A549 (cell line): ENCODE results near the gene STYXL2. TPM values are rescaled to one million over a fixed set of nuclear protein-coding genes. Genes with fewer than 3 reads are reported as not detected.

Experiments used
- ATAC-seq, 2 experiments: fragments of 200-7000 bp in 1 of 2; fragments of >200 bp in 1 of 2; cut with Nextera tagmentation in 1 of 2; cut with Tn5 transposase in 1 of 2; 3 replicates each; pipeline versions ENCODE4 v1.8.0 to v1.9.1; 2018 to 2020; ENCODE audit warnings: mild to moderate bottlenecking in 1 of 2, moderate library complexity in 1 of 2
- CTCF ChIA-PET: fragments of 300-600 bp; sonication (Branson Sonifier 250); formaldehyde crosslinking; extraction: SDS; loops from one replicate; lab custom pipeline; 2021; ENCODE audit warnings: antibody characterized with exemption, inconsistent platforms; lab: Yijun Ruan, JAX
- POLR2A ChIA-PET: fragments of 350-600 bp; formaldehyde crosslinking; extraction: SDS; loops from one replicate; lab custom pipeline; 2021; ENCODE audit warnings: antibody characterized with exemption, inconsistent platforms; lab: Yijun Ruan, JAX
- DNase-seq, 2 experiments: peaks; one replicate each; pipeline versions ENCODE4 v3.0.0 to v3.0.0-alpha.2; 2011 to 2016; ENCODE audit warnings: low read depth in 1 of 2, low spot score in 1 of 2
- FAIRE-seq: peaks from 2 replicates; lab custom pipeline; 2011; peaks lifted over from hg19 to GRCh38; lab: Jason Lieb, UNC
- H3K27ac ChIP-seq, 2 experiments: fragments of >200 bp; sonication (Bioruptor Twin); formaldehyde crosslinking; 3 replicates each; pipeline ENCODE4 v1.5.1; 2016 to 2017
- H3K4me1 ChIP-seq: fragments of >200 bp; sonication (Bioruptor Twin); formaldehyde crosslinking; 3 replicates; pipeline ENCODE4 v1.6.1; 2016
- H3K4me2 ChIP-seq: fragments of >200 bp; sonication (Bioruptor Twin); formaldehyde crosslinking; 3 replicates; pipeline ENCODE4 v1.6.1; 2016
- H3K4me3 ChIP-seq: fragments of >200 bp; sonication (Bioruptor Twin); formaldehyde crosslinking; 3 replicates; pipeline ENCODE4 v1.5.1; 2016
- H3K9me3 ChIP-seq: fragments of >200 bp; sonication (Bioruptor Twin); formaldehyde crosslinking; 3 replicates; pipeline ENCODE4 v1.6.1; 2016
- BHLHE40 ChIP-seq: IDR thresholded peaks from 2 replicates; pipeline ENCODE4 v1.6.1; 2012; ENCODE audit warnings: low read depth, low read length, inconsistent platforms
- CBX2 ChIP-seq: fragments of 200-600 bp; sonication (generic); IDR thresholded peaks from 2 replicates; pipeline ENCODE4 v1.6.1; 2016; ENCODE audit warnings: low read depth, mild to moderate bottlenecking, borderline replicate concordance
- CHD2 ChIP-seq: fragments of 150-350 bp; IDR thresholded peaks from 2 replicates; pipeline ENCODE4 v1.6.1; 2014; ENCODE audit warnings: low read length; ENCODE audit not compliant: partially characterized antibody
- EHMT2 ChIP-seq: fragments of 200-600 bp; sonication (generic); IDR thresholded peaks from 2 replicates; pipeline ENCODE4 v1.6.1; 2016; ENCODE audit warnings: antibody characterized with exemption, low read depth, mild to moderate bottlenecking, moderate library complexity
- EP300 ChIP-seq, 2 experiments: fragments of >200 bp; sonication (Bioruptor Twin); formaldehyde crosslinking; IDR thresholded peaks; 2 replicates in 1 of 2; 3 replicates in 1 of 2; pipeline ENCODE4 v1.6.1; 2016 to 2017
- FOXS1 ChIP-seq: fragments of 250-450 bp; sonication (Bioruptor Pico); IDR thresholded peaks from 2 replicates; pipeline ENCODE4 v1.5.0; 2020; ENCODE audit warnings: mild to moderate bottlenecking, moderate library complexity
- HOXA7 ChIP-seq: fragments of 250-450 bp; sonication (Bioruptor Pico); IDR thresholded peaks from 2 replicates; pipeline ENCODE4 v1.5.0; 2020; ENCODE audit warnings: mild to moderate bottlenecking, moderate library complexity
- HOXB5 ChIP-seq: fragments of 250-450 bp; sonication (Bioruptor Pico); IDR thresholded peaks from 2 replicates; pipeline ENCODE4 v1.5.0; 2020; ENCODE audit warnings: mild to moderate bottlenecking, moderate library complexity
- MAFK ChIP-seq: fragments of 450-650 bp; IDR thresholded peaks from 2 replicates; pipeline ENCODE4 v1.6.1; 2014; ENCODE audit not compliant: partially characterized antibody
- MYC ChIP-seq: IDR thresholded peaks from 2 replicates; pipeline ENCODE4 v1.6.1; 2012; ENCODE audit warnings: mild to moderate bottlenecking, inconsistent platforms, low read length, improper control_type of control experiment, borderline replicate concordance
- NFE2L2 ChIP-seq: fragments of 150-350 bp; conservative IDR thresholded peaks from 2 replicates; pipeline ENCODE4 v1.6.1; 2014; ENCODE audit warnings: low read length
- NR3C1 ChIP-seq: fragments of >200 bp; sonication (Bioruptor Twin); formaldehyde crosslinking; IDR thresholded peaks from 3 replicates; pipeline ENCODE4 v1.6.1; 2017
- RAD21 ChIP-seq, 2 experiments: fragments of >200 bp in 1 of 2; sonication (Bioruptor Twin) in 1 of 2; formaldehyde crosslinking in 1 of 2; IDR thresholded peaks in 1 of 2; conservative IDR thresholded peaks in 1 of 2; 2 replicates in 1 of 2; 3 replicates in 1 of 2; pipeline ENCODE4 v1.6.1; 2012 to 2018; ENCODE audit warnings: inconsistent platforms in 1 of 2
- RCOR1 ChIP-seq: fragments of 150-350 bp; IDR thresholded peaks from 2 replicates; pipeline ENCODE4 v1.6.1; 2014; ENCODE audit warnings: antibody characterized with exemption, low read length, low read depth
- WGBS: methylation state at CpG from one replicate; pipeline ENCODE4 v1.1.6; 2017; ENCODE audit errors: missing lambda C conversion rate; 5-methylcytosine and 5-hydroxymethylcytosine counted together
- polyA plus RNA-seq, 4 experiments: library from polyadenylated mRNA; depleted of rRNA in 3 of 4; stranded (reverse); fragments of >200 nt; fragmentation: RNase III in 1 of 4; extraction: RNeasy Plus Mini Kit Qiagen cat#74134 plus additional on column Dnase treatment in 1 of 4; gene quantifications; 2 replicates in 3 of 4; 3 replicates in 1 of 4; pipeline ENCODE4 v1.2.3, GENCODE V29; 2011 to 2017
- TF ChIP-seq, protein P1 (sequence below): fragments of 250-450 bp; sonication (Bioruptor Pico); IDR thresholded peaks from 2 replicates; pipeline ENCODE4 v1.5.0; 2021; ENCODE audit warnings: mild to moderate bottlenecking, moderate library complexity, borderline replicate concordance
- TF ChIP-seq, protein P2 (sequence below): IDR thresholded peaks from 2 replicates; pipeline ENCODE4 v1.6.1; 2012
- TF ChIP-seq, protein P3 (sequence below): fragments of >200 bp; sonication (Bioruptor Twin); formaldehyde crosslinking; IDR thresholded peaks from 3 replicates; pipeline ENCODE4 v1.6.1; 2016

The STYXL2 gene
- polyA plus RNA-seq, 2 of the 4 experiments (the other 2 are of a cell fraction) = not detected

DNA sequence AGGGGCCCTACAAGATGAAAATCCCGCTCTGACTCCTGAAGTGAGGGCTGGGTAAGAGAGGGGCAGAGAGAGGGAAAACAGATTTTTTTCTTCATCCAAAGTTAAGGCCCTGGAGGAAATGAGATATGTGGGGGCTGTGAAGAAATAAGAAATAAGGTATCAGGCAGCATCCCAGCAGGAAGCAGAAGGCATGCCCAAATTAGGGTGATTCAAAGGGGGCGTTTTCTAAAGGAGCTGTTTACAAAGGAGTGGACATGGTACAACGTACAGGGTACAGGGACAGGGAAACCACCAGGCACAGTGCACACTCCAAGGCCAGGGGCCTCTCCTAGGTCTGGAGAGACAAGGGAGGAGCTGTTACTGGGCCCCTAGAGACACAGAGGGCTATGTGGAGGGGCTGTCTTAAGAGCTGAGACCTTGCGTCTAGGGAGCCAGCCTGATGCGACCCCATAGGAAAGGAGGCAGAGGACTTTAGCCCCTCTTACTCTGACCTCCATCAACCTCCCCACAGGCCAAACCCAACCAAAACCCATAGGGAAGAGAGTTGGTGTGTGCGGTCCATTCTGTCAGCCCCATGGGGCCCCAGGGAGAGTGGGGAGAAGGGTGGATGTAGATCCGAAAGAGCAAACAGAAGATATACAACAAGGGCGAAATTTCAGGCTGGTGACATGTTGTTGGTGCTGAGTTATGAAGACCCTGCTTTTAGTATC is 38.6 kb downstream of the STYXL2 start:
- H3K4me2 ChIP-seq = no peak overlapping the region
- WGBS = 45% methylated on average over 8 of the region's 8 CpGs
- CTCF ChIA-PET = no interaction called here
- H3K4me1 ChIP-seq = peaks cover 8% of the 10 kb centered on the region; the same call in 1 of the 3 replicates
- POLR2A ChIA-PET = no interaction called here
- FAIRE-seq (no peak), DNase-seq (no peak), ATAC-seq (no peak)
- no peaks in the 10 kb centered on the region for H3K9me3 ChIP-seq
- no peak overlapping the region for H3K4me3 ChIP-seq
- H3K27ac ChIP-seq = no peak overlapping the region
- TF ChIP-seq, protein P1, sequence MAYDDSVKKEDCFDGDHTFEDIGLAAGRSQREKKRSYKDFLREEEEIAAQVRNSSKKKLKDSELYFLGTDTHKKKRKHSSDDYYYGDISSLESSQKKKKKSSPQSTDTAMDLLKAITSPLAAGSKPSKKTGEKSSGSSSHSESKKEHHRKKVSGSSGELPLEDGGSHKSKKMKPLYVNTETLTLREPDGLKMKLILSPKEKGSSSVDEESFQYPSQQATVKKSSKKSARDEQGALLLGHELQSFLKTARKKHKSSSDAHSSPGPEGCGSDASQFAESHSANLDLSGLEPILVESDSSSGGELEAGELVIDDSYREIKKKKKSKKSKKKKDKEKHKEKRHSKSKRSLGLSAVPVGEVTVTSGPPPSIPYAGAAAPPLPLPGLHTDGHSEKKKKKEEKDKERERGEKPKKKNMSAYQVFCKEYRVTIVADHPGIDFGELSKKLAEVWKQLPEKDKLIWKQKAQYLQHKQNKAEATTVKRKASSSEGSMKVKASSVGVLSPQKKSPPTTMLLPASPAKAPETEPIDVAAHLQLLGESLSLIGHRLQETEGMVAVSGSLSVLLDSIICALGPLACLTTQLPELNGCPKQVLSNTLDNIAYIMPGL (CRISPR knock-in tag) = no peak

DNA sequence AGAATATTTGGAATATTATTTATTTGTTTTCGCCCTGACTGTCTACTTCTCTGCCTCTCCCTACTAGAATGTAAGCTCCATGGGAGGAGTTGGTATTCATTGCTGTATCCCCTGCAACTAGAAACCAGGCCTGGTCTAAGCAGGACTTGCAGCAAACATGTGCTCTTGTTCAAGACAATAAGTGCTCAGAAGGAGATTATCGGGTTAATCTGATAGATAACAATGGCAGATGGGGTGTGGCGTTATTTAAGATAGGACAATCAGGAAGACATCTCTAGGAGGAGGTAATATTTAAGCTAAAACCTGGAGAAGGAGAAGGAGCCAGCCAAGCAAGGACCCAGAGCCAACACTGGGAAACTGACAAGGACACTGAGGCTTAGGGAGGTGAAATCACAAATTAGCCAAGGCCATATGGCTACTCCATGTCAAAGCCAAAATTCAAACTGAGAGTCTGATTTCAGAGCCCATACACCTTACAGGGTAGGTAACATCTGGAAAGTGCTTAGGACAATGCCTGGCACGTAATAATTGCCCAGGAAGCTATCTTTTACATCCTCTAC is 41.5 kb downstream of the STYXL2 start:
- POLR2A ChIA-PET = interaction anchor here (1.0 kb wide), 1 partner anchor 85 kb away, joined by 3 read pairs; the partner anchor contains the start of gene POU2F1
- DNase-seq = no peak
- ATAC-seq = no peak
- H3K9me3 ChIP-seq = no peaks in the 10 kb centered on the region
- no peak overlapping the region; a peak in 1 of 6 replicates for H3K27ac ChIP-seq
- TF ChIP-seq RCOR1 = no peak
- TF ChIP-seq, protein P2, sequence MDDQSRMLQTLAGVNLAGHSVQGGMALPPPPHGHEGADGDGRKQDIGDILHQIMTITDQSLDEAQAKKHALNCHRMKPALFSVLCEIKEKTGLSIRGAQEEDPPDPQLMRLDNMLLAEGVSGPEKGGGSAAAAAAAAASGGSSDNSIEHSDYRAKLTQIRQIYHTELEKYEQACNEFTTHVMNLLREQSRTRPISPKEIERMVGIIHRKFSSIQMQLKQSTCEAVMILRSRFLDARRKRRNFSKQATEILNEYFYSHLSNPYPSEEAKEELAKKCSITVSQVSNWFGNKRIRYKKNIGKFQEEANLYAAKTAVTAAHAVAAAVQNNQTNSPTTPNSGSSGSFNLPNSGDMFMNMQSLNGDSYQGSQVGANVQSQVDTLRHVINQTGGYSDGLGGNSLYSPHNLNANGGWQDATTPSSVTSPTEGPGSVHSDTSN = no peak
- no peak for FAIRE-seq
- H3K4me1 ChIP-seq = peaks cover 8% of the 10 kb centered on the region; the same call in 1 of the 3 replicates
- CTCF ChIA-PET = interaction anchor here (0.6 to 1.9 kb wide), 5 partner anchors 8 to 225 kb away, joined by 3 to 6 read pairs (median 4); no protein-coding TSS in a partner anchor
- WGBS = 35% methylated on average over 4 of the region's 4 CpGs
- no peak overlapping the region; the same call in 2 of the 3 replicates for H3K4me2 ChIP-seq
- no peak overlapping the region for H3K4me3 ChIP-seq

DNA sequence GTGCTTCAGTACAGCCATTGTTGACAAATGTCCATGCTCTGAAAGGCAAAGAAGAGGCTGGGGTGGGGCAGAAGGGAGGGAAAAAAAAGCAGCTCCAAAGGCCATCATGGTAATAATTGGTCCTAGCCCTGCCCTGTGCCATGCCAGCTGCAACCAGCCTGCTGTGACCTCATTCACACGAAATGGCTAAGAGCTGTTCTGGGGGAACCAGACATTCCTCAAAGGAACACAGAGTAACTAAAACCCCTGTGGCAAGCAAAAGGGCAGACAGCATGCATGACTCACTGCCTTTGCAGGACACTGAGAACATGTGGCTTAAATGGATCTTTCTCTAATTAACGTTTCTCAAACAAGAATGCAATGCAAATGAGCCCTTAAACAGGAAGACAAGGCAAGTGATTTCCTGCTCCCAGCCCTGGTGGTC is 42.3 kb downstream of the STYXL2 start:
- no peaks in the 10 kb centered on the region for H3K9me3 ChIP-seq
- POLR2A ChIA-PET = interaction anchor here (0.6 to 1.0 kb wide), 2 partner anchors 84 to 108 kb away, joined by 3 to 6 read pairs; partner anchors contain the start of gene POU2F1
- CTCF ChIA-PET = interaction anchor here (1.3 to 1.9 kb wide), 3 partner anchors 9 to 12 kb away, joined by 4 to 6 read pairs (median 4); no protein-coding TSS in a partner anchor
- no peak overlapping the region for H3K4me3 ChIP-seq
- FAIRE-seq = no peak
- TF ChIP-seq MAFK (no peak), MYC (no peak), CHD2 (no peak), RAD21 (conservative IDR thresholded peaks at IDR 0.05 in 1 of 2, IDR thresholded peaks at IDR 0.05 in 1 of 2) (no peak), HOXB5 (CRISPR knock-in tag) (no peak), NR3C1 (no peak), BHLHE40 (no peak)
- TF ChIP-seq, all 56 proteins: peak for 0
- H3K4me1 ChIP-seq = peaks cover 8% of the 10 kb centered on the region; the same call in 1 of the 3 replicates
- DNase-seq (no peak), ATAC-seq (peak; percentile 64 to 65; a peak in 4 of 6 replicates)
- WGBS = 7% methylated on average over 2 of the region's 2 CpGs
- peak overlapping the region; percentile 26; the same call in 2 of the 3 replicates for H3K4me2 ChIP-seq
- peak overlapping the region in 1 of 2 experiments; percentile 49; a peak in 1 of 6 replicates for H3K27ac ChIP-seq

DNA sequence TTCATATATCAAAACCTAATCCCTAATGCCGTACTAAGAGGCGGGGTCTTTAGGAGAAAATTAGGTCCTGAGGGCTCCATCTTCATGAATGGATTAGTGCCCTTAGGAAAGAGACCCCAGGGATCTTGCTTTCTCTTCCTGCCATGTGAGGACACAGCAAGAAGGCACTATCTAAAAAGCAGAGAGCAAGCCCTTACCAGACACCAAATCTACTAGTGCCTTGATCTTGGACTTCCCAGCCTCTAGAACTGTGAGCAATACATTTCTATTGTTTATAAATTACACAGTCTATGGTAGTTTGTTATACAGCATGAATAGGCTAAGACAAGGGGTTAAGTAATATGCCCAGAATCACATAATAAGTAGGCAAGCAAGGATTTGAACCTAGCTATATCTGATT is 42.9 kb downstream of the STYXL2 start:
- Histone ChIP-seq H3K4me3 (no peak overlapping the region), H3K4me1 (peaks cover 8% of the 10 kb centered on the region; the same call in 1 of the 3 replicates), H3K27ac (peak overlapping the region in 1 of 2 experiments; percentile 49; a peak in 1 of 6 replicates), H3K4me2 (no peak overlapping the region), H3K9me3 (no peaks in the 10 kb centered on the region)
- 73% methylated on average over 2 of the region's 2 CpGs for WGBS
- TF ChIP-seq NFE2L2 (no peak), RCOR1 (no peak), CBX2 (no peak), MYC (no peak), EP300 (IDR thresholded peaks at IDR 0.05) (no peak), FOXS1 (no peak), HOXA7 (no peak), HOXB5 (CRISPR knock-in tag) (no peak), EHMT2 (no peak)
- TF ChIP-seq, protein P3, sequence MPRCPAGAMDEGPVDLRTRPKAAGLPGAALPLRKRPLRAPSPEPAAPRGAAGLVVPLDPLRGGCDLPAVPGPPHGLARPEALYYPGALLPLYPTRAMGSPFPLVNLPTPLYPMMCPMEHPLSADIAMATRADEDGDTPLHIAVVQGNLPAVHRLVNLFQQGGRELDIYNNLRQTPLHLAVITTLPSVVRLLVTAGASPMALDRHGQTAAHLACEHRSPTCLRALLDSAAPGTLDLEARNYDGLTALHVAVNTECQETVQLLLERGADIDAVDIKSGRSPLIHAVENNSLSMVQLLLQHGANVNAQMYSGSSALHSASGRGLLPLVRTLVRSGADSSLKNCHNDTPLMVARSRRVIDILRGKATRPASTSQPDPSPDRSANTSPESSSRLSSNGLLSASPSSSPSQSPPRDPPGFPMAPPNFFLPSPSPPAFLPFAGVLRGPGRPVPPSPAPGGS = no peak
- DNase-seq (no peak), ATAC-seq (no peak), FAIRE-seq (no peak)
- POLR2A ChIA-PET = interaction anchor here (1.0 kb wide), 1 partner anchor 84 kb away, joined by 3 read pairs; the partner anchor contains the start of gene POU2F1
- CTCF ChIA-PET = interaction anchor here (0.9 to 1.9 kb wide), 4 partner anchors 9 to 84 kb away, joined by 3 to 6 read pairs (median 4); partner anchors contain the start of gene POU2F1
